ENCODE measurements around the gene PHRF1.

- no peak for TF ChIP-seq SP1 (IDR thresholded peaks at IDR 0.05)
- no peak for TF ChIP-seq CTCF (IDR thresholded peaks at IDR 0.05; ENCODE audit: low read depth, low read length, missing input control)
- TF ChIP-seq TAF1 (conservative IDR thresholded peaks at IDR 0.05): no peak
- no peak for TF ChIP-seq YY1 (IDR thresholded peaks at IDR 0.05)
- no peak for TF ChIP-seq HNF4A (conservative IDR thresholded peaks at IDR 0.05)
- TF ChIP-seq NR2F2 (IDR thresholded peaks at IDR 0.05): no peak
- TF ChIP-seq, protein P1, sequence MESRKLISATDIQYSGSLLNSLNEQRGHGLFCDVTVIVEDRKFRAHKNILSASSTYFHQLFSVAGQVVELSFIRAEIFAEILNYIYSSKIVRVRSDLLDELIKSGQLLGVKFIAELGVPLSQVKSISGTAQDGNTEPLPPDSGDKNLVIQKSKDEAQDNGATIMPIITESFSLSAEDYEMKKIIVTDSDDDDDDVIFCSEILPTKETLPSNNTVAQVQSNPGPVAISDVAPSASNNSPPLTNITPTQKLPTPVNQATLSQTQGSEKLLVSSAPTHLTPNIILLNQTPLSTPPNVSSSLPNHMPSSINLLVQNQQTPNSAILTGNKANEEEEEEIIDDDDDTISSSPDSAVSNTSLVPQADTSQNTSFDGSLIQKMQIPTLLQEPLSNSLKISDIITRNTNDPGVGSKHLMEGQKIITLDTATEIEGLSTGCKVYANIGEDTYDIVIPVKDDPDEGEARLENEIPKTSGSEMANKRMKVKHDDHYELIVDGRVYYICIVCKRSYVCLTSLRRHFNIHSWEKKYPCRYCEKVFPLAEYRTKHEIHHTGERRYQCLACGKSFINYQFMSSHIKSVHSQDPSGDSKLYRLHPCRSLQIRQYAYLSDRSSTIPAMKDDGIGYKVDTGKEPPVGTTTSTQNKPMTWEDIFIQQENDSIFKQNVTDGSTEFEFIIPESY (IDR thresholded peaks at IDR 0.05): no peak
- TF ChIP-seq REST (IDR thresholded peaks at IDR 0.05): no peak
- TF ChIP-seq RAD21 (IDR thresholded peaks at IDR 0.05): no peak
- TF ChIP-seq, protein P2, sequence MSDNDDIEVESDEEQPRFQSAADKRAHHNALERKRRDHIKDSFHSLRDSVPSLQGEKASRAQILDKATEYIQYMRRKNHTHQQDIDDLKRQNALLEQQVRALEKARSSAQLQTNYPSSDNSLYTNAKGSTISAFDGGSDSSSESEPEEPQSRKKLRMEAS (IDR thresholded peaks at IDR 0.05): no peak
- no peak for TF ChIP-seq GABPA (IDR thresholded peaks at IDR 0.05 in 1 of 2, conservative IDR thresholded peaks at IDR 0.05 in 1 of 2)
- no peak for TF ChIP-seq JUND (IDR thresholded peaks at IDR 0.05)
- no peak for TF ChIP-seq FOXA1 (IDR thresholded peaks at IDR 0.05)
- TF ChIP-seq EGR1 (IDR thresholded peaks at IDR 0.05; ENCODE audit: low read depth in 2 of 2): no peak
Observed at GRCh38 chr11:533586-534395, 42.5 kb upstream of the PHRF1 start.
